ENCODE data around the gene MRM3.
A peak's percentile ranks its signal among the peaks of the same experiment; 100 is the strongest.

MRM3 gene

DNA sequence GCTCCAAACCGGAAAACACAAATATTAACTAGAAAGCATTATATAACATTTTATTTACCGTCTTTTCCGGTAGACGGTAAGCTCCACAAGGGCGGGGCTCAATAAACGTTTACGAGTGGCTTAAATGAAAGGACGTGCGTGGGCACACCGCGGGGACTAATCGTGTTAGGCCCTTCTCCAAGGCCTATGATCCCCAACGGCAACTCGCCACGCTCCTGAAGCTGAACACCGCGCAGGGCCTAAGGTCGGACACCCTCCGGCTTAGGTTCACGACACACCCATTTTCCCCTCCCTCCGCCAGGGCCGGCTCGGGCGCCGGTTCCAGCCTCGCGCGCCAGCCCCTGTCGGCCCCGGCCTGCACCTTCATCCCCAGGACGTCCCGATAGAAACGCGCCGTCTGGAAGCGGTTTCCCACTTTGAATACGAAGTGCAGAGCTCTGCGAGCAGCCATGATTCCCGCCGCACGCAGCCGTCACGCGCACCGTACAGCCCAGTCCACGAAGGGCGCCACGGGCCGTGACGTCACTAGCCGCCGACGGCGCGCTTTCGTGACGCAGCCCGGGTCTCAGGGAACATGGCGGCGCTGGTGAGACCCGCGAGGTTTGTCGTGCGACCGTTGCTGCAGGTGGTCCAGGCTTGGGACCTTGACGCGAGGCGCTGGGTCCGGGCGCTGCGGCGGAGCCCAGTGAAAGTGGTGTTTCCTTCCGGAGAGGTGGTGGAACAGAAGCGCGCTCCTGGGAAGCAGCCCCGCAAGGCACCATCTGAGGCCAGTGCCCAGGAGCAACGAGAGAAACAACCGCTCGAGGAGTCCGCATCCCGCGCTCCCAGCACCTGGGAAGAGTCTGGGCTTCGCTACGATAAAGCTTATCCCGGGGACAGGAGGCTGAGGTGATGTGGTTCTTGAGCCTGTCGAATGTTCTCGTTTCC lies at the start of gene MRM3, which contains the start of gene GLOD4:
TSS of gene MRM3 (plus strand) at position 549 of the 927 bp plus-strand sequence. CDS start at position 575, 26 bp downstream.
TSS of gene GLOD4 (minus strand) at position 476 of the 927 bp plus-strand sequence. CDS start at position 451, 25 bp downstream.
- H3K9me3 ChIP-seq (ENCODE audit: control insufficient read depth in 2 of 2, low read length in 2 of 2), result no peaks in the 10 kb centered on the region
- peaks cover 14 to 26% of the 10 kb centered on the region in 2 donors for H3K36me3 ChIP-seq (ENCODE audit: control insufficient read depth in 2 of 2, insufficient read depth in 2 of 2, low read length in 2 of 2)
- H3K27ac ChIP-seq (ENCODE audit: low read depth in 2 of 2, low read length in 2 of 2), result peak within 1 kb of the TSS; percentile 86 to 89
- H3K27me3 ChIP-seq (ENCODE audit: control insufficient read depth in 2 of 2, insufficient read depth in 2 of 2, low read length in 2 of 2), result no peaks in the 10 kb centered on the region
- peaks cover 14 to 18% of the 10 kb centered on the region in 2 donors for H3K4me1 ChIP-seq (ENCODE audit: control insufficient read depth in 2 of 2, insufficient read depth in 2 of 2, low read length in 2 of 2)
- peak within 1 kb of the TSS; percentile 98 to 100 for H3K4me3 ChIP-seq (ENCODE audit: low read length in 2 of 2)
- H3K9ac ChIP-seq (ENCODE audit: low read depth in 1 of 2, low read length in 2 of 2), result peak within 1 kb of the TSS; percentile 90 to 92

GRCh38 chr17:732902-733720 lies 49.0 kb upstream of the MRM3 start:
- H3K4me1 ChIP-seq (ENCODE audit: control insufficient read depth in 2 of 2, insufficient read depth in 2 of 2, low read length in 2 of 2), result peaks cover 5 to 15% of the 10 kb centered on the region in 2 donors
- no peaks in the 10 kb centered on the region for H3K36me3 ChIP-seq (ENCODE audit: control insufficient read depth in 2 of 2, insufficient read depth in 2 of 2, low read length in 2 of 2)
- H3K9me3 ChIP-seq (ENCODE audit: control insufficient read depth in 2 of 2, low read length in 2 of 2), result no peaks in the 10 kb centered on the region
- peak overlapping the region; percentile 70 to 71 for H3K4me3 ChIP-seq (ENCODE audit: low read length in 2 of 2)
- peak overlapping the region; percentile 35 to 72 for H3K27ac ChIP-seq (ENCODE audit: low read depth in 2 of 2, low read length in 2 of 2)
- H3K27me3 ChIP-seq (ENCODE audit: control insufficient read depth in 2 of 2, insufficient read depth in 2 of 2, low read length in 2 of 2), result no peaks in the 10 kb centered on the region
- peak overlapping the region; percentile 63 to 66 for H3K9ac ChIP-seq (ENCODE audit: low read depth in 1 of 2, low read length in 2 of 2)

- Histone ChIP-seq H3K9ac (ENCODE audit: low read depth in 1 of 2, low read length in 2 of 2) (peak overlapping the region in 1 of 2 donors; percentile 66), H3K27me3 (ENCODE audit: control insufficient read depth in 2 of 2, insufficient read depth in 2 of 2, low read length in 2 of 2) (no peaks in the 10 kb centered on the region), H3K4me1 (ENCODE audit: control insufficient read depth in 2 of 2, insufficient read depth in 2 of 2, low read length in 2 of 2) (peaks cover 5 to 15% of the 10 kb centered on the region in 2 donors), H3K27ac (ENCODE audit: low read depth in 2 of 2, low read length in 2 of 2) (no peak overlapping the region), H3K36me3 (ENCODE audit: control insufficient read depth in 2 of 2, insufficient read depth in 2 of 2, low read length in 2 of 2) (peaks cover 0 to 2% of the 10 kb centered on the region in 2 donors), H3K4me3 (ENCODE audit: low read length in 2 of 2) (peak overlapping the region in 1 of 2 donors; percentile 71), H3K9me3 (ENCODE audit: control insufficient read depth in 2 of 2, low read length in 2 of 2) (no peaks in the 10 kb centered on the region)
These were observed 48.4 kb upstream of the MRM3 start for GRCh38 chr17:733743-734142.

GRCh38 chr17:737561-738113 lies 44.5 kb upstream of the MRM3 start:
- Histone ChIP-seq H3K4me3 (ENCODE audit: low read length in 2 of 2) (no peak overlapping the region), H3K27me3 (ENCODE audit: control insufficient read depth in 2 of 2, insufficient read depth in 2 of 2, low read length in 2 of 2) (no peaks in the 10 kb centered on the region), H3K9ac (ENCODE audit: low read depth in 1 of 2, low read length in 2 of 2) (no peak overlapping the region), H3K27ac (ENCODE audit: low read depth in 2 of 2, low read length in 2 of 2) (no peak overlapping the region), H3K9me3 (ENCODE audit: control insufficient read depth in 2 of 2, low read length in 2 of 2) (no peaks in the 10 kb centered on the region), H3K36me3 (ENCODE audit: control insufficient read depth in 2 of 2, insufficient read depth in 2 of 2, low read length in 2 of 2) (peaks cover 14 to 20% of the 10 kb centered on the region in 2 donors), H3K4me1 (ENCODE audit: control insufficient read depth in 2 of 2, insufficient read depth in 2 of 2, low read length in 2 of 2) (peaks cover 5% of the 10 kb centered on the region in 2 donors)

- no peaks in the 10 kb centered on the region for H3K4me1 ChIP-seq (ENCODE audit: control insufficient read depth in 2 of 2, insufficient read depth in 2 of 2, low read length in 2 of 2)
- no peak overlapping the region for H3K27ac ChIP-seq (ENCODE audit: low read depth in 2 of 2, low read length in 2 of 2)
- no peak overlapping the region for H3K9ac ChIP-seq (ENCODE audit: low read depth in 1 of 2, low read length in 2 of 2)
- H3K36me3 ChIP-seq (ENCODE audit: control insufficient read depth in 2 of 2, insufficient read depth in 2 of 2, low read length in 2 of 2), result peaks cover 35 to 44% of the 10 kb centered on the region in 2 donors
- H3K9me3 ChIP-seq (ENCODE audit: control insufficient read depth in 2 of 2, low read length in 2 of 2), result no peaks in the 10 kb centered on the region
- no peaks in the 10 kb centered on the region for H3K27me3 ChIP-seq (ENCODE audit: control insufficient read depth in 2 of 2, insufficient read depth in 2 of 2, low read length in 2 of 2)
- peak overlapping the region in 1 of 2 donors; percentile 14 for H3K4me3 ChIP-seq (ENCODE audit: low read length in 2 of 2)
These were observed 41.7 kb upstream of the MRM3 start for GRCh38 chr17:740240-741017.

- Histone ChIP-seq H3K4me1 (ENCODE audit: control insufficient read depth in 2 of 2, insufficient read depth in 2 of 2, low read length in 2 of 2) (no peaks in the 10 kb centered on the region), H3K4me3 (ENCODE audit: low read length in 2 of 2) (no peak overlapping the region), H3K27me3 (ENCODE audit: control insufficient read depth in 2 of 2, insufficient read depth in 2 of 2, low read length in 2 of 2) (no peaks in the 10 kb centered on the region), H3K36me3 (ENCODE audit: control insufficient read depth in 2 of 2, insufficient read depth in 2 of 2, low read length in 2 of 2) (peaks cover 53 to 62% of the 10 kb centered on the region in 2 donors), H3K9ac (ENCODE audit: low read depth in 1 of 2, low read length in 2 of 2) (no peak overlapping the region), H3K9me3 (ENCODE audit: control insufficient read depth in 2 of 2, low read length in 2 of 2) (no peaks in the 10 kb centered on the region), H3K27ac (ENCODE audit: low read depth in 2 of 2, low read length in 2 of 2) (no peak overlapping the region)
These were observed 39.9 kb upstream of the MRM3 start for GRCh38 chr17:742147-742793.

DNA sequence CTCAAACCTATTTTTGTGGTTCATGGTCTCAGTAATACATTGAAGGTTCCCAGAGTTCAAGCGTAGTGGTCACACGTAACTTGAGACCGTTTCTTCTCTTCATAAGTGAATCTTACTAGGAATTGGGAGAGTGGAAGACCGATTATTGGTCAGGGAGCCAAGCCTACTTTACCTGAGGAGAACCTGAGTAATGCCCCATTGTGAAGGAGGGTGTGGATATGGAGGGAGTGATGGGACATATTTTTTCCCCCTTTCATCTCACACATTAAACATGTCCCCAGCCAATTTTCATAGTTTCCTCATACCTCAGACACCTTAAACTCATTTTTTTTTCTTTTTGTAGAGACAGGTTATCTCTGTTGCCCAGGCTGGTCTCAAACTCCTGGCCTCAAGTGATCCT lies 39.0 kb upstream of the MRM3 start:
- H3K36me3 ChIP-seq (ENCODE audit: control insufficient read depth in 2 of 2, insufficient read depth in 2 of 2, low read length in 2 of 2), result peaks cover 57 to 71% of the 10 kb centered on the region in 2 donors
- no peak overlapping the region for H3K27ac ChIP-seq (ENCODE audit: low read depth in 2 of 2, low read length in 2 of 2)
- H3K4me1 ChIP-seq (ENCODE audit: control insufficient read depth in 2 of 2, insufficient read depth in 2 of 2, low read length in 2 of 2), result no peaks in the 10 kb centered on the region
- no peak overlapping the region for H3K4me3 ChIP-seq (ENCODE audit: low read length in 2 of 2)
- H3K9ac ChIP-seq (ENCODE audit: low read depth in 1 of 2, low read length in 2 of 2), result no peak overlapping the region
- no peaks in the 10 kb centered on the region for H3K9me3 ChIP-seq (ENCODE audit: control insufficient read depth in 2 of 2, low read length in 2 of 2)
- H3K27me3 ChIP-seq (ENCODE audit: control insufficient read depth in 2 of 2, insufficient read depth in 2 of 2, low read length in 2 of 2), result no peaks in the 10 kb centered on the region

- no peak overlapping the region for H3K27ac ChIP-seq (ENCODE audit: low read depth in 2 of 2, low read length in 2 of 2)
- no peaks in the 10 kb centered on the region for H3K27me3 ChIP-seq (ENCODE audit: control insufficient read depth in 2 of 2, insufficient read depth in 2 of 2, low read length in 2 of 2)
- H3K4me3 ChIP-seq (ENCODE audit: low read length in 2 of 2), result no peak overlapping the region
- no peaks in the 10 kb centered on the region for H3K4me1 ChIP-seq (ENCODE audit: control insufficient read depth in 2 of 2, insufficient read depth in 2 of 2, low read length in 2 of 2)
- no peaks in the 10 kb centered on the region for H3K9me3 ChIP-seq (ENCODE audit: control insufficient read depth in 2 of 2, low read length in 2 of 2)
- H3K9ac ChIP-seq (ENCODE audit: low read depth in 1 of 2, low read length in 2 of 2), result no peak overlapping the region
- peaks cover 58 to 72% of the 10 kb centered on the region in 2 donors for H3K36me3 ChIP-seq (ENCODE audit: control insufficient read depth in 2 of 2, insufficient read depth in 2 of 2, low read length in 2 of 2)
These were observed 37.2 kb upstream of the MRM3 start for GRCh38 chr17:744937-745336.

- H3K27me3 ChIP-seq (ENCODE audit: control insufficient read depth in 2 of 2, insufficient read depth in 2 of 2, low read length in 2 of 2), result no peaks in the 10 kb centered on the region
- peaks cover 0 to 1% of the 10 kb centered on the region in 2 donors for H3K4me1 ChIP-seq (ENCODE audit: control insufficient read depth in 2 of 2, insufficient read depth in 2 of 2, low read length in 2 of 2)
- H3K9me3 ChIP-seq (ENCODE audit: control insufficient read depth in 2 of 2, low read length in 2 of 2), result no peaks in the 10 kb centered on the region
- H3K36me3 ChIP-seq (ENCODE audit: control insufficient read depth in 2 of 2, insufficient read depth in 2 of 2, low read length in 2 of 2), result peaks cover 56 to 72% of the 10 kb centered on the region in 2 donors
- H3K27ac ChIP-seq (ENCODE audit: low read depth in 2 of 2, low read length in 2 of 2), result no peak overlapping the region
- H3K4me3 ChIP-seq (ENCODE audit: low read length in 2 of 2), result no peak overlapping the region
- no peak overlapping the region for H3K9ac ChIP-seq (ENCODE audit: low read depth in 1 of 2, low read length in 2 of 2)
These were observed 36.7 kb upstream of the MRM3 start for GRCh38 chr17:745406-745805.
